ENCODE measurements around the gene PRPF6. TPM values are rescaled to one million over a fixed set of nuclear protein-coding genes. Genes with fewer than 3 reads are reported as not detected.

Gene PRPF6
- total RNA-seq, 4 donors from 2014 or later: 70.7 to 93.0 (median 83.9) TPM

DNA sequence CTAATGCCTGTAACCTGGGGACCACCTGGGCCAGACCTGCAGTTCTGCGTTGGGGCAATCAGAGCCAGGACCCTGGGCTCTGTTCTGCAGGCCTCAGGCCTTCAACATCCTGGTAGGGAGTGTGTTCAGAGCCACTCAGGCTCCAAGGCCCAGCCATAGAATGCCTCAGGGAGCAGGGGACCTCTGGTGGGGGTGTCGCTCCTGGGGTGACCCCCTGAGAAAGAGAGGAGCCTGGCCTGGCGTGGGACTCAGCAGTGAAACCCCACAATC lies 37.2 kb upstream of the PRPF6 start:
- no peak overlapping the region for H3K27ac ChIP-seq
- WGBS: no CpG with 5 or more reads among the region's 3 CpGs
- no peak for DNase-seq (ENCODE audit: low spot score in 2 of 2)
- peaks cover 41% of the 10 kb centered on the region for H3K4me1 ChIP-seq
- no peak overlapping the region for H3K4me3 ChIP-seq
- TF ChIP-seq POLR2AphosphoS5 (IDR thresholded peaks at IDR 0.05) (no peak), POLR2A (IDR thresholded peaks at IDR 0.05) (no peak), EP300 (IDR thresholded peaks at IDR 0.05) (no peak)
- TF ChIP-seq, protein P1, sequence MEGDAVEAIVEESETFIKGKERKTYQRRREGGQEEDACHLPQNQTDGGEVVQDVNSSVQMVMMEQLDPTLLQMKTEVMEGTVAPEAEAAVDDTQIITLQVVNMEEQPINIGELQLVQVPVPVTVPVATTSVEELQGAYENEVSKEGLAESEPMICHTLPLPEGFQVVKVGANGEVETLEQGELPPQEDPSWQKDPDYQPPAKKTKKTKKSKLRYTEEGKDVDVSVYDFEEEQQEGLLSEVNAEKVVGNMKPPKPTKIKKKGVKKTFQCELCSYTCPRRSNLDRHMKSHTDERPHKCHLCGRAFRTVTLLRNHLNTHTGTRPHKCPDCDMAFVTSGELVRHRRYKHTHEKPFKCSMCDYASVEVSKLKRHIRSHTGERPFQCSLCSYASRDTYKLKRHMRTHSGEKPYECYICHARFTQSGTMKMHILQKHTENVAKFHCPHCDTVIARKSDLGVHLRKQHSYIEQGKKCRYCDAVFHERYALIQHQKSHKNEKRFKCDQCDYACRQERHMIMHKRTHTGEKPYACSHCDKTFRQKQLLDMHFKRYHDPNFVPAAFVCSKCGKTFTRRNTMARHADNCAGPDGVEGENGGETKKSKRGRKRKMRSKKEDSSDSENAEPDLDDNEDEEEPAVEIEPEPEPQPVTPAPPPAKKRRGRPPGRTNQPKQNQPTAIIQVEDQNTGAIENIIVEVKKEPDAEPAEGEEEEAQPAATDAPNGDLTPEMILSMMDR (IDR thresholded peaks at IDR 0.05): no peak
- H3K9me3 ChIP-seq: no peaks in the 10 kb centered on the region
- H3K36me3 ChIP-seq: peaks cover 63% of the 10 kb centered on the region
- H3K27me3 ChIP-seq: no peaks in the 10 kb centered on the region

GRCh38 chr20:63944078-63944941 lies 36.6 kb upstream of the PRPF6 start:
- TF ChIP-seq EP300 (IDR thresholded peaks at IDR 0.05) (no peak), POLR2A (IDR thresholded peaks at IDR 0.05) (no peak), POLR2AphosphoS5 (IDR thresholded peaks at IDR 0.05) (no peak)
- TF ChIP-seq, protein P1 (IDR thresholded peaks at IDR 0.05): no peak
- 91% methylated on average over 23 of the region's 35 CpGs for WGBS
- H3K36me3 ChIP-seq: peaks cover 57% of the 10 kb centered on the region
- no peak overlapping the region for H3K4me3 ChIP-seq
- H3K9me3 ChIP-seq: no peaks in the 10 kb centered on the region
- DNase-seq (ENCODE audit: low spot score in 2 of 2): no peak
- H3K27ac ChIP-seq: no peak overlapping the region
- no peaks in the 10 kb centered on the region for H3K27me3 ChIP-seq
- H3K4me1 ChIP-seq: peaks cover 47% of the 10 kb centered on the region

DNA sequence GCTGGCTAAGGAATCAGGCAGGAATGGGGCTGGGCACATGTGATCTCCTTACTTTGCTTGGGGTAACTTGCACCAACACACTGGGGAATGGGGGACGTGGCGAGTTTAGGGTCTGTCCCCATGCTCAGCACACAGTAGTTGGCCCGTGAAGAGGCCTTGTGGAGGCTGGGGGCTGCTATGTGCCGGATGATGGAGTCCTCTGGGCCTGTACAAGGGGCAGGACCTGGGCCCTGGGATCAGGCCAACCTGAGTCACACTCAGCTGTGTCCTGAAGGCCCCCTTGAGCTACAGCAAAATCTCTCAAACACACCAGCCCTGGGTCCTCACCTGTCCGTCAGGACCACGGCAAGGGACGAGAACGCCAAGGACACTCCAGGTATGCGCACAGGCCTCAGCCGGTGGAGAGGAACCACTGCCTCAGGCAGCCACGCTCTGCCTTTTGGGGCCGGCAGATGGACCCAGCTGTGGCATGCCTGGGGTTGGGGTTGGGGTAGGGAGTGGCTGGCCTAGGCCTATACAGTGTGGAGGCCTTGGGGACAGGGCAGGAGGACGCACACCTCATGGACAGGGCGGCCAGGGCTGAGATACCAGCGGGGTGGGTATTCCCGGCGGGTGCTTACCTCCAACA lies 35.8 kb upstream of the PRPF6 start:
- H3K36me3 ChIP-seq: peaks cover 50% of the 10 kb centered on the region

GRCh38 chr20:63945921-63946920 lies 34.7 kb upstream of the PRPF6 start:
- H3K27me3 ChIP-seq: no peaks in the 10 kb centered on the region
- H3K4me1 ChIP-seq: peaks cover 63% of the 10 kb centered on the region
- TF ChIP-seq EP300 (IDR thresholded peaks at IDR 0.05) (no peak), POLR2A (IDR thresholded peaks at IDR 0.05) (no peak), POLR2AphosphoS5 (IDR thresholded peaks at IDR 0.05) (no peak)
- TF ChIP-seq, protein P1 (IDR thresholded peaks at IDR 0.05): no peak
- H3K27ac ChIP-seq: no peak overlapping the region
- no peaks in the 10 kb centered on the region for H3K9me3 ChIP-seq
- DNase-seq (ENCODE audit: low spot score in 2 of 2): no peak
- 92% methylated on average over 16 of the region's 39 CpGs for WGBS
- H3K36me3 ChIP-seq: peaks cover 39% of the 10 kb centered on the region
- no peak overlapping the region for H3K4me3 ChIP-seq

More for the DNA sequence above, 35.8 kb upstream of the PRPF6 start:
- no peak for DNase-seq (ENCODE audit: low spot score in 2 of 2)
- H3K4me3 ChIP-seq: no peak overlapping the region
- H3K9me3 ChIP-seq: no peaks in the 10 kb centered on the region
- peaks cover 55% of the 10 kb centered on the region for H3K4me1 ChIP-seq
- no peak overlapping the region for H3K27ac ChIP-seq
- 97% methylated on average over 3 of the region's 17 CpGs for WGBS
- no peaks in the 10 kb centered on the region for H3K27me3 ChIP-seq
- TF ChIP-seq POLR2A (IDR thresholded peaks at IDR 0.05): no peak
- TF ChIP-seq, protein P1 (IDR thresholded peaks at IDR 0.05): no peak
- no peak for TF ChIP-seq POLR2AphosphoS5 (IDR thresholded peaks at IDR 0.05)
- TF ChIP-seq EP300 (IDR thresholded peaks at IDR 0.05): no peak

Data from suprapubic skin (tissue), 4 donors.